ENCODE results near the gene LIPC.
A peak's percentile ranks its signal among the peaks of the same experiment; 100 is the strongest.

Gene LIPC

GRCh38 chr15:58544756-58545155 is 113.0 kb downstream of the LIPC start:
- DNase-seq, result no peak

GRCh38 chr15:58545307-58546065 is 113.7 kb downstream of the LIPC start:
- peak; percentile 50 for DNase-seq

- DNase-seq, result no peak
Measured at GRCh38 chr15:58546066-58546591, 114.3 kb downstream of the LIPC start.

GRCh38 chr15:58546635-58547627 is 115.1 kb downstream of the LIPC start:
- peak; percentile 38 for DNase-seq

- no peak for DNase-seq
Measured at GRCh38 chr15:58547628-58548307, 116.0 kb downstream of the LIPC start.

- no peak for DNase-seq
Measured at GRCh38 chr15:58548308-58549012, 116.7 kb downstream of the LIPC start.

GRCh38 chr15:58549013-58549784 is 117.4 kb downstream of the LIPC start:
- DNase-seq, result no peak

GRCh38 chr15:58549785-58550074 is 117.9 kb downstream of the LIPC start:
- no peak for DNase-seq

GRCh38 chr15:58551084-58551763 is 119.4 kb downstream of the LIPC start:
- DNase-seq, result peak; percentile 19

- peak; percentile 53 for DNase-seq
Measured at GRCh38 chr15:58551764-58552504, 120.1 kb downstream of the LIPC start.

GRCh38 chr15:58552505-58553364 is 120.9 kb downstream of the LIPC start:
- DNase-seq, result no peak

GRCh38 chr15:58553365-58553918 is 121.7 kb downstream of the LIPC start:
- no peak for DNase-seq

- no peak for DNase-seq
Measured at GRCh38 chr15:58554758-58555157, 123.0 kb downstream of the LIPC start.

- no peak for DNase-seq
Measured at GRCh38 chr15:58555162-58556027, 123.6 kb downstream of the LIPC start.

- peak; percentile 36 for DNase-seq
Measured at GRCh38 chr15:58556028-58556361, 124.2 kb downstream of the LIPC start.

GRCh38 chr15:58556541-58556940 is 124.8 kb downstream of the LIPC start:
- DNase-seq, result no peak

- DNase-seq, result no peak
Measured at GRCh38 chr15:58558777-58559176, 127.0 kb downstream of the LIPC start.
